ENCODE data around the gene GNA15.

- TF ChIP-seq, protein P1, sequence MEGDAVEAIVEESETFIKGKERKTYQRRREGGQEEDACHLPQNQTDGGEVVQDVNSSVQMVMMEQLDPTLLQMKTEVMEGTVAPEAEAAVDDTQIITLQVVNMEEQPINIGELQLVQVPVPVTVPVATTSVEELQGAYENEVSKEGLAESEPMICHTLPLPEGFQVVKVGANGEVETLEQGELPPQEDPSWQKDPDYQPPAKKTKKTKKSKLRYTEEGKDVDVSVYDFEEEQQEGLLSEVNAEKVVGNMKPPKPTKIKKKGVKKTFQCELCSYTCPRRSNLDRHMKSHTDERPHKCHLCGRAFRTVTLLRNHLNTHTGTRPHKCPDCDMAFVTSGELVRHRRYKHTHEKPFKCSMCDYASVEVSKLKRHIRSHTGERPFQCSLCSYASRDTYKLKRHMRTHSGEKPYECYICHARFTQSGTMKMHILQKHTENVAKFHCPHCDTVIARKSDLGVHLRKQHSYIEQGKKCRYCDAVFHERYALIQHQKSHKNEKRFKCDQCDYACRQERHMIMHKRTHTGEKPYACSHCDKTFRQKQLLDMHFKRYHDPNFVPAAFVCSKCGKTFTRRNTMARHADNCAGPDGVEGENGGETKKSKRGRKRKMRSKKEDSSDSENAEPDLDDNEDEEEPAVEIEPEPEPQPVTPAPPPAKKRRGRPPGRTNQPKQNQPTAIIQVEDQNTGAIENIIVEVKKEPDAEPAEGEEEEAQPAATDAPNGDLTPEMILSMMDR (IDR thresholded peaks at IDR 0.05; ENCODE audit: low read depth, low read length, poor library complexity, severe bottlenecking) = no peak
- no peak for TF ChIP-seq EZH2phosphoT487 (IDR thresholded peaks at IDR 0.05; ENCODE audit: borderline replicate concordance, low read length)
These were observed 40.2 kb downstream of the GNA15 start for GRCh38 chr19:3175781-3176714.
